Central memory CD8-positive, alpha-beta T cell (primary cell): ENCODE measurements around the gene STAT6.

Experiments
- ATAC-seq: fragments of 150-1000 bp; cut with Tn5 transposase; replicated peaks from 2 replicates; pipeline ENCODE4 v1.10.0; 2022; ENCODE audit warnings: mild to moderate bottlenecking, moderate FRiP score, moderate number of reproducible peaks; ENCODE audit not compliant: poor library complexity, severe bottlenecking; ENCODE audit errors: extremely low read depth
- DNase-seq, 2 donors: peaks; one replicate each; pipeline ENCODE4 v3.0.0; 2021; ENCODE audit warnings: low spot score in 2 of 2
- H3K27ac Mint-ChIP-seq: one replicate; pipeline ENCODE4 v1.8.0; 2022; ENCODE audit warnings: low read depth, mild to moderate bottlenecking, moderate library complexity, mixed read lengths
- H3K27me3 Mint-ChIP-seq: one replicate; pipeline ENCODE4 v1.8.0; 2022; ENCODE audit warnings: mixed read lengths
- H3K36me3 Mint-ChIP-seq: one replicate; pipeline ENCODE4 v1.8.0; 2022; ENCODE audit warnings: mild to moderate bottlenecking, moderate library complexity, mixed read lengths; ENCODE audit not compliant: insufficient read depth
- H3K4me1 Mint-ChIP-seq: one replicate; pipeline ENCODE4 v1.8.0; 2022; ENCODE audit warnings: mixed read lengths
- H3K4me3 Mint-ChIP-seq: one replicate; pipeline ENCODE4 v1.8.0; 2022; ENCODE audit warnings: mild to moderate bottlenecking, moderate library complexity, mixed read lengths
- H3K9me3 Mint-ChIP-seq: one replicate; pipeline ENCODE4 v1.8.0; 2022; ENCODE audit warnings: mixed read lengths

Gene STAT6

DNA sequence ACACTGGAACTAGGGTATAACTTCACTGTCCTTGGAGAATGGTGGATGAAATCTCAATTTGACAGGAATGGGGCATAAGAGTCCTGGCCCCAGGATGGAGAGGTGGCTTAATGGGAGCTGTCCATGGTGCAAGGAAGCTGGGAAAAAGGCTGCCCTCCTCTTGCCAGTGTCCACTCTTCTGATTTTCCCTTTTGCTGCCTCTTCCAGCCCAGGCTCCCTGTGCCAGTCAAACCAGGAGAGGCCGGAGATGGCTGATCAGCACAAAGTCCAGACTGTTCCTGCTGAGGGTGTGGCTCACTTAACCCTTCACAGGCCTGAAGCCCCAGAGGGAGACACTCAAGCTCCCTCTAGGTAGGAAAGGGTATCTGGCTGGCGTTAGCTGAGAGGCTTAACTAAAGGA, 61.3 kb downstream of the STAT6 start, which contains the start of gene MYO1A:
MYO1A (minus strand) TSS at position 240 of the 400 bp plus-strand sequence. CDS start 1,806 bp downstream, outside the sequence.
- no peaks in the 10 kb centered on the region for H3K27me3 Mint-ChIP-seq
- H3K27ac Mint-ChIP-seq = no peak within 1 kb of the TSS
- DNase-seq (no peak), ATAC-seq (no peak)
- H3K4me1 Mint-ChIP-seq = peaks cover 38% of the 10 kb centered on the region
- H3K9me3 Mint-ChIP-seq = no peaks in the 10 kb centered on the region
- no peaks in the 10 kb centered on the region for H3K36me3 Mint-ChIP-seq
- no peak within 1 kb of the TSS for H3K4me3 Mint-ChIP-seq

GRCh38 chr12:57049119-57049446, 62.1 kb downstream of the STAT6 start:
- no peaks in the 10 kb centered on the region for H3K9me3 Mint-ChIP-seq
- no peak overlapping the region for H3K4me3 Mint-ChIP-seq
- no peak overlapping the region for H3K27ac Mint-ChIP-seq
- no peaks in the 10 kb centered on the region for H3K27me3 Mint-ChIP-seq
- ATAC-seq (no peak), DNase-seq (no peak)
- peaks cover 38% of the 10 kb centered on the region for H3K4me1 Mint-ChIP-seq
- no peaks in the 10 kb centered on the region for H3K36me3 Mint-ChIP-seq

DNA sequence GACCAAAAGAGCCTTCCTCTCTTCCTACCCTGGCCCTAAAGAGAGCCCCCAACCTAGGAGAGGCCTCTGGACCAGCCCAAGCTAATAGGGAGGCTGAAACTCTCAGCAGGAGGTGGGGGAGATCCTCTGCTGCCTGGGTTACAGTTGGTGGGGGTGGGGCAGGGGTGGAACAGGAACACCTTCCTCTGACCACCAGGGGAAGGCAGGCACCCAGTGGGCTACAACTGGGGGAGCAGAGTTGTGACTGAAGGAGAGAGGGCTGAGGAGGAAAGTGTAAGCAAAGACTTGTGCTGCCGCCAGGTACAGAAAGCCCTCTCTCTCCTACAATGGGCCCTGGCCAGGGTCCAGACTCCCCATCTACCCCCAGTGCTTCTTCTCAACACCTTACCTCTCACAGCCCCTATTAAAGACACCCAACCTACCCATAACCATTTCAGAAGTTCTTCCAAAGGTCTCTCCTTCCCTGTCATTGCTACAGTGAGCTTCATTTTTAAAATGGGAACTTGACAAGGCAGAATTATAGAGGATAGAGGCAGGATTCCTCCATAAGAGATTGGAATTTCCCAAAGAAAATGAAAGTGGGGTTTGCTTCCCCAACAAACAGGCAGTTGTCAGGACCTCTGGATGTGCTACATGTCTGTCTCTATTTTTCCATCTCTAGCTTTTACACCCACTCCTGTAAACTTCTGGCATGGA, 62.6 kb downstream of the STAT6 start:
- H3K9me3 Mint-ChIP-seq = no peaks in the 10 kb centered on the region
- H3K27ac Mint-ChIP-seq = peak overlapping the region; percentile 12
- H3K36me3 Mint-ChIP-seq = no peaks in the 10 kb centered on the region
- DNase-seq = no peak
- ATAC-seq = no peak
- no peaks in the 10 kb centered on the region for H3K27me3 Mint-ChIP-seq
- H3K4me1 Mint-ChIP-seq = peaks cover 38% of the 10 kb centered on the region
- H3K4me3 Mint-ChIP-seq = peak overlapping the region; percentile 14

DNA sequence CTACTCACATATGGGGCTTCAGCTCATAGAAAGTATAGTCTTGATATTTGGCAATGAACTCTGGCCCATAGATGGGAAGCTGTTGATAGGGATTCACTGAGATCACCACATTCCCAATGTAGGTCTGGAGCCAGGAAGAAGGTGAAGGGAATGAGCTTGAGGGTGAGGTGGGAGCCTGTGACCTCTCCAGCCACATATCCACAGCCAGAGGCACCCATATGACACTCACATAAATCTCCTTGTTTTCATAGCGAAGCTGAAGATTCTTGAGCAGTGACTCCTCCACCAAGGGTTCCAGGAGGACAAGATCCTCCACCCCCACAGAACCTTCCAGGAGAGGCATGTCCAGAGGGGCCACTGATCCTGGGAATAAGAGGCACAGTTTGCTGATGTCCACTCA, 63.2 kb downstream of the STAT6 start:
- Mint-ChIP-seq H3K4me3 (peak overlapping the region; percentile 44), H3K9me3 (no peaks in the 10 kb centered on the region), H3K4me1 (peaks cover 38% of the 10 kb centered on the region), H3K27ac (peak overlapping the region; percentile 60), H3K36me3 (no peaks in the 10 kb centered on the region), H3K27me3 (no peaks in the 10 kb centered on the region)
- ATAC-seq (no peak), DNase-seq (no peak)

- H3K9me3 Mint-ChIP-seq = no peaks in the 10 kb centered on the region
- peak overlapping the region; percentile 60 for H3K27ac Mint-ChIP-seq
- peaks cover 38% of the 10 kb centered on the region for H3K4me1 Mint-ChIP-seq
- peak overlapping the region; percentile 44 for H3K4me3 Mint-ChIP-seq
- H3K36me3 Mint-ChIP-seq = no peaks in the 10 kb centered on the region
- ATAC-seq = peak; percentile 74
- H3K27me3 Mint-ChIP-seq = no peaks in the 10 kb centered on the region
- DNase-seq = peak; percentile 27 to 28
These were observed 63.9 kb downstream of the STAT6 start for GRCh38 chr12:57046947-57047890.

DNA sequence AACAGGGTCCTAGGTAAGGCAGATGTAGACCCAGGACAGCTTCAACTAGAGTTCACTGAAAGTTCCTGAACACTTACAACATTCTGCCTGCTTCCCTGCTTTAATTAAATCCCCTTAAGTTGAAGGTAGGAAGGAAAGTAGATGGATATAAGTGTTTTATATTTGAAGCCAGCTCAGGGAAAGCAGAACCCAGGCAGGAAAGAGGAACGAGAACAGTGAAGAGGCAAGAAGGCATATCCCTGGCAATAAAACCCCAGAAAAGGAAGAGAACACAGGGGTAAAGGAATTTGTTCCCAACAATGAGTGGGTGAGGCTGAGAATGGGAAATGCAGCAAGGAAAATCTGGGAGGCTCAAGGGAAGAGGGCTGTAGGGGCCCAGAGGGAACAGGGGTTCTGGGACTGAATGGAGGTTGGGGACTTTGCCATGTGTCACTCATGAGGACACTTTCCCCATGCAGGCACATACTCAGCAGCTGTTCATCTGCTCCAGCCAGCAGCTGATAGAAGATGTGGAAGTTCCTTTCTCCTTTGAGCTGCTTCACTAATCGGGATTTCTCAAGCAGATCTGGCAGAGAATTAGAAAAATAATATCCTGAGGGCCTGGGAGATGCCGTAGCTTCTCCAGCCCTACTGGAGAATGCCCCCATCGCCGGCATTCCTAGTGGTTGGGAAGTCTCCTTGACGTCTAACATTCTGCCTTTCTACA, 64.9 kb downstream of the STAT6 start:
- Mint-ChIP-seq H3K4me1 (peaks cover 36% of the 10 kb centered on the region), H3K4me3 (peak overlapping the region; percentile 44), H3K36me3 (no peaks in the 10 kb centered on the region), H3K27ac (peak overlapping the region; percentile 60), H3K27me3 (no peaks in the 10 kb centered on the region), H3K9me3 (no peaks in the 10 kb centered on the region)
- ATAC-seq (no peak), DNase-seq (no peak)
